H9 (cell line): ENCODE results near the gene ITPR3. TPM values are rescaled to one million over a fixed set of nuclear protein-coding genes. Genes with fewer than 3 reads are reported as not detected.

Experiments used
- DNase-seq: peaks from one replicate; pipeline ENCODE4 v3.0.0-alpha.2; 2017
- H2AFZ ChIP-seq: one replicate; pipeline ENCODE4 v1.6.1; 2013; ENCODE audit warnings: mild to moderate bottlenecking, low read length, control low read depth, moderate library complexity
- H2AK5ac ChIP-seq: 2 replicates; pipeline ENCODE4 v1.6.1; 2013; ENCODE audit warnings: low read length, control low read depth, mixed read lengths; ENCODE audit not compliant: insufficient read length
- H2BK120ac ChIP-seq: one replicate; pipeline ENCODE4 v1.6.1; 2013; ENCODE audit warnings: low read depth, mild to moderate bottlenecking, low read length, control low read depth, inconsistent platforms; ENCODE audit not compliant: poor library complexity, severe bottlenecking
- H2BK12ac ChIP-seq: 2 replicates; pipeline ENCODE4 v1.6.1; 2013; ENCODE audit warnings: low read length, control low read depth, mixed read lengths, low read depth; ENCODE audit not compliant: insufficient read length
- H2BK15ac ChIP-seq: 2 replicates; pipeline ENCODE4 v1.6.1; 2013; ENCODE audit warnings: low read depth, low read length, control low read depth
- H2BK20ac ChIP-seq: one replicate; pipeline ENCODE4 v1.6.1; 2013; ENCODE audit warnings: low read depth, mild to moderate bottlenecking, low read length, control low read depth, inconsistent platforms; ENCODE audit not compliant: poor library complexity, severe bottlenecking
- H2BK5ac ChIP-seq: 2 replicates; pipeline ENCODE4 v1.6.1; 2013; ENCODE audit warnings: low read length, control low read depth, mixed read lengths; ENCODE audit not compliant: insufficient read length
- H3K14ac ChIP-seq: 2 replicates; pipeline ENCODE4 v1.6.1; 2013; ENCODE audit warnings: low read length, control low read depth; ENCODE audit not compliant: insufficient read depth
- H3K18ac ChIP-seq: 2 replicates; pipeline ENCODE4 v1.6.1; 2013; ENCODE audit warnings: low read depth, mild to moderate bottlenecking, mixed read lengths, low read length, control low read depth; ENCODE audit not compliant: insufficient read length
- H3K23ac ChIP-seq: 2 replicates; pipeline ENCODE4 v1.6.1; 2013; ENCODE audit warnings: low read length, control low read depth, mixed read lengths, low read depth; ENCODE audit not compliant: insufficient read length
- H3K23me2 ChIP-seq: 2 replicates; pipeline ENCODE4 v1.6.1; 2013; ENCODE audit warnings: low read depth, mild to moderate bottlenecking, mixed read lengths, low read length, control low read depth; ENCODE audit not compliant: insufficient read length, poor library complexity, severe bottlenecking
- H3K27ac ChIP-seq: 2 replicates; pipeline ENCODE4 v1.5.1; 2013; ENCODE audit warnings: low read length, control low read depth, mixed read lengths, low read depth; ENCODE audit not compliant: insufficient read length
- H3K27me3 ChIP-seq: 2 replicates; pipeline ENCODE4 v1.6.1; 2013; ENCODE audit warnings: low read length, control low read depth, inconsistent platforms; ENCODE audit not compliant: insufficient read depth
- H3K4ac ChIP-seq: 2 replicates; pipeline ENCODE4 v1.6.1; 2013; ENCODE audit warnings: low read depth, mild to moderate bottlenecking, control low read depth, inconsistent platforms, low read length, moderate library complexity
- H3K4me1 ChIP-seq: 2 replicates; pipeline ENCODE4 v1.6.1; 2013; ENCODE audit warnings: low read length, control low read depth, inconsistent platforms; ENCODE audit not compliant: insufficient read depth
- H3K4me2 ChIP-seq: 2 replicates; pipeline ENCODE4 v1.6.1; 2013; ENCODE audit warnings: low read length, control low read depth, mixed read lengths; ENCODE audit not compliant: insufficient read length, insufficient read depth
- H3K56ac ChIP-seq: 2 replicates; pipeline ENCODE4 v1.6.1; 2013; ENCODE audit warnings: low read depth, mild to moderate bottlenecking, mixed read lengths, low read length, control low read depth; ENCODE audit not compliant: insufficient read length
- H3K79me1 ChIP-seq: 2 replicates; pipeline ENCODE4 v1.6.1; 2013; ENCODE audit warnings: low read depth, mild to moderate bottlenecking, moderate library complexity, low read length, control low read depth, inconsistent platforms; ENCODE audit not compliant: insufficient read depth, poor library complexity, severe bottlenecking
- H3K79me2 ChIP-seq: 2 replicates; pipeline ENCODE4 v1.6.1; 2013; ENCODE audit warnings: low read length, control low read depth, inconsistent platforms; ENCODE audit not compliant: insufficient read depth
- H3K9ac ChIP-seq: 2 replicates; pipeline ENCODE4 v1.6.1; 2013; ENCODE audit warnings: low read length, control low read depth, mixed read lengths; ENCODE audit not compliant: insufficient read length; ENCODE audit errors: extremely low read depth
- H3K9me3 ChIP-seq: one replicate; pipeline ENCODE4 v1.6.1; 2013; ENCODE audit warnings: low read depth, low read length, inconsistent platforms; ENCODE audit not compliant: control insufficient read depth
- H3T11ph ChIP-seq: one replicate; pipeline ENCODE4 v1.6.1; 2013; ENCODE audit warnings: mild to moderate bottlenecking, low read length, control low read depth, inconsistent platforms
- H4K20me1 ChIP-seq: one replicate; pipeline ENCODE4 v1.6.1; 2013; ENCODE audit not compliant: control insufficient read depth, insufficient read length, insufficient read depth
- H4K5ac ChIP-seq: 2 replicates; pipeline ENCODE4 v1.6.1; 2013; ENCODE audit warnings: low read depth, mild to moderate bottlenecking, mixed read lengths, low read length, control low read depth; ENCODE audit not compliant: insufficient read length
- H4K8ac ChIP-seq: replicated peaks from 2 replicates; pipeline ENCODE4 v1.6.1; 2013; ENCODE audit warnings: low read length, control low read depth, mixed read lengths, low read depth; ENCODE audit not compliant: insufficient read length
- H4K91ac ChIP-seq: 2 replicates; pipeline ENCODE4 v1.6.1; 2013; ENCODE audit warnings: low read depth, mild to moderate bottlenecking, moderate library complexity, mixed read lengths, low read length, control low read depth; ENCODE audit not compliant: insufficient read length
- H3K27ac Mint-ChIP-seq, 3 experiments: 2 replicates in 2 of 3; 3 replicates in 1 of 3; pipeline ENCODE4 v1.8.0; 2020 to 2021; ENCODE audit warnings: mixed read lengths in 3 of 3, mild to moderate bottlenecking in 1 of 3, moderate library complexity in 1 of 3
- H3K27me3 Mint-ChIP-seq: 2 replicates; pipeline ENCODE4 v1.8.0; 2021; ENCODE audit warnings: low read depth, mild to moderate bottlenecking, moderate library complexity, mixed read lengths
- H3K36me3 Mint-ChIP-seq, 3 experiments: 2 replicates in 2 of 3; 3 replicates in 1 of 3; pipeline ENCODE4 v1.8.0; 2020 to 2021; ENCODE audit warnings: low read depth in 3 of 3, mixed read lengths in 3 of 3; ENCODE audit not compliant: insufficient read depth in 1 of 3
- H3K4me1 Mint-ChIP-seq, 2 experiments: 2 replicates each; pipeline ENCODE4 v1.8.0; 2020; ENCODE audit warnings: mixed read lengths in 2 of 2
- H3K4me3 Mint-ChIP-seq, 2 experiments: 2 replicates in 1 of 2; 3 replicates in 1 of 2; pipeline ENCODE4 v1.8.0; 2020 to 2021; ENCODE audit warnings: mild to moderate bottlenecking in 2 of 2, mixed read lengths in 2 of 2, moderate library complexity in 1 of 2
- H3K9me3 Mint-ChIP-seq, 2 experiments: 2 replicates in 1 of 2; 3 replicates in 1 of 2; pipeline ENCODE4 v1.8.0; 2020; ENCODE audit warnings: mild to moderate bottlenecking in 2 of 2, mixed read lengths in 2 of 2, moderate library complexity in 1 of 2
- CTCF ChIP-seq: fragments of 200-600 bp; sonication (generic); conservative IDR thresholded peaks from 3 replicates; pipeline ENCODE4 v1.8.0; 2021; ENCODE audit warnings: antibody characterized with exemption, mild to moderate bottlenecking
- WGBS: extraction: QIAGEN DNeasy Blood & Tissue Kit; methylation state at CpG from one replicate; pipeline ENCODE4 v1.1.7; 2013; ENCODE audit warnings: missing lambda C conversion rate, low lambda C conversion rate, mixed read lengths; ENCODE audit not compliant: insufficient read length; ENCODE audit errors: extremely low coverage; 5-methylcytosine and 5-hydroxymethylcytosine counted together
- total RNA-seq: library from RNA; stranded (reverse); gene quantifications from 2 replicates; pipeline ENCODE4 v1.2.1, GENCODE V29; 2021

Gene ITPR3
- total RNA-seq, 1 experiment from 2014 or later, result 40.3 TPM

- H3K27ac Mint-ChIP-seq, result peak overlapping the region in 2 of 3 experiments; percentile 22 to 28; a peak in 2 of 7 replicates
Measured at GRCh38 chr6:33670971-33671743, 50.0 kb downstream of the ITPR3 start.

More at GRCh38 chr6:33670971-33671743, 50.0 kb downstream of the ITPR3 start:
- Histone ChIP-seq H3K27ac (no peak overlapping the region), H3K27me3 (no peaks in the 10 kb centered on the region), H3K79me2 (no peaks in the 10 kb centered on the region), H3K9ac (no peak overlapping the region), H3T11ph (no peak overlapping the region), H4K20me1 (no peaks in the 10 kb centered on the region), H2BK20ac (no peak overlapping the region), H2AK5ac (no peak overlapping the region), H2BK12ac (no peak overlapping the region), H3K18ac (no peak overlapping the region), H3K56ac (no peak overlapping the region), H3K4ac (no peak overlapping the region), H2AFZ (no peak overlapping the region), H2BK120ac (no peak overlapping the region), H3K23me2 (no peaks in the 10 kb centered on the region), H2BK5ac (no peak overlapping the region), H3K79me1 (no peaks in the 10 kb centered on the region), H2BK15ac (no peak overlapping the region), H3K9me3 (no peaks in the 10 kb centered on the region), H4K8ac (no peak overlapping the region), H3K14ac (no peak overlapping the region), H4K91ac (no peak overlapping the region), H4K5ac (no peak overlapping the region), H3K4me2 (no peak overlapping the region), H3K4me1 (no peaks in the 10 kb centered on the region), H3K23ac (no peak overlapping the region)
- H3K9me3 Mint-ChIP-seq, result no peaks in the 10 kb centered on the region; a peak in 1 of 5 replicates
- H3K27me3 Mint-ChIP-seq, result no peaks in the 10 kb centered on the region; the same call in 1 of the 2 replicates
- H3K36me3 Mint-ChIP-seq, result peaks cover 27 to 79% (median 53%) of the 10 kb centered on the region in 3 experiments; a peak in 6 of 7 replicates
- DNase-seq, result peak; percentile 70
- TF ChIP-seq CTCF, result no peak
- H3K4me3 Mint-ChIP-seq, result no peak overlapping the region
- H3K4me1 Mint-ChIP-seq, result peaks cover 0 to 11% of the 10 kb centered on the region in 2 experiments; a peak in 2 of 4 replicates
- WGBS, result no CpG with 5 or more reads among the region's 30 CpGs
